ENCODE results near the gene ALDH4A1. TPM values are rescaled to one million over a fixed set of nuclear protein-coding genes. Genes with fewer than 3 reads are reported as not detected.
"Not testable (repeated sequence)": the region's sequence is repeated elsewhere in the genome, so short reads cannot be mapped to it uniquely, and the experiment has no call there.

ALDH4A1 gene
- total and polyA plus RNA-seq, 2 experiments from 2014 or later: 11.3 to 33.8 TPM

DNA sequence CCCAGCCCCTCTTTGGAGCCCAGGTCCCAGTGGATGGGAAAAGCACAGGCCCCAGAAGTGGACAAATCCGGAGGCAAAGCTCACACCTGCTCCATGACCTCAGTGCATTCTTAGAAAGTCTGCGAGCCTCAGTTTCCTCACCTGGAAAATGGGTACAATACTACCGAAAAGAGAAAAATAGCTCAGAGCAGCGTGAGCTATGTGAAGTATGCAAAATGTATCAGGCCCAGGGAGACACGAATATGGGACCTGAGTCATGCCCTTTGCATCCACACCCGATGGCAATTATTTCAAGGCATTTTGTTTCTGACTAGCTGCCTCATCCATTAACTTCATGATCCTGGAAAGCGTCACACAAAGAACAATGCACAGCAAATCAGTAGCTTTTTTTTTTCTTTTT, 9.2 kb downstream of the ALDH4A1 start (continued):
- TF ChIP-seq, protein P1, sequence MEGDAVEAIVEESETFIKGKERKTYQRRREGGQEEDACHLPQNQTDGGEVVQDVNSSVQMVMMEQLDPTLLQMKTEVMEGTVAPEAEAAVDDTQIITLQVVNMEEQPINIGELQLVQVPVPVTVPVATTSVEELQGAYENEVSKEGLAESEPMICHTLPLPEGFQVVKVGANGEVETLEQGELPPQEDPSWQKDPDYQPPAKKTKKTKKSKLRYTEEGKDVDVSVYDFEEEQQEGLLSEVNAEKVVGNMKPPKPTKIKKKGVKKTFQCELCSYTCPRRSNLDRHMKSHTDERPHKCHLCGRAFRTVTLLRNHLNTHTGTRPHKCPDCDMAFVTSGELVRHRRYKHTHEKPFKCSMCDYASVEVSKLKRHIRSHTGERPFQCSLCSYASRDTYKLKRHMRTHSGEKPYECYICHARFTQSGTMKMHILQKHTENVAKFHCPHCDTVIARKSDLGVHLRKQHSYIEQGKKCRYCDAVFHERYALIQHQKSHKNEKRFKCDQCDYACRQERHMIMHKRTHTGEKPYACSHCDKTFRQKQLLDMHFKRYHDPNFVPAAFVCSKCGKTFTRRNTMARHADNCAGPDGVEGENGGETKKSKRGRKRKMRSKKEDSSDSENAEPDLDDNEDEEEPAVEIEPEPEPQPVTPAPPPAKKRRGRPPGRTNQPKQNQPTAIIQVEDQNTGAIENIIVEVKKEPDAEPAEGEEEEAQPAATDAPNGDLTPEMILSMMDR (conservative IDR thresholded peaks at IDR 0.05; ENCODE audit: low read depth in 2 of 2): no peak
- TF ChIP-seq STAT1 (IDR thresholded peaks at IDR 0.05; ENCODE audit: unreplicated experiment) (no peak), JUNB (IDR thresholded peaks at IDR 0.05; ENCODE audit: unreplicated experiment) (no peak), POLR2AphosphoS5 (IDR thresholded peaks at IDR 0.05; ENCODE audit: low read depth) (no peak), EZH2phosphoT487 (IDR thresholded peaks at IDR 0.05; ENCODE audit: unreplicated experiment) (no peak)
- TF ChIP-seq, protein P2, sequence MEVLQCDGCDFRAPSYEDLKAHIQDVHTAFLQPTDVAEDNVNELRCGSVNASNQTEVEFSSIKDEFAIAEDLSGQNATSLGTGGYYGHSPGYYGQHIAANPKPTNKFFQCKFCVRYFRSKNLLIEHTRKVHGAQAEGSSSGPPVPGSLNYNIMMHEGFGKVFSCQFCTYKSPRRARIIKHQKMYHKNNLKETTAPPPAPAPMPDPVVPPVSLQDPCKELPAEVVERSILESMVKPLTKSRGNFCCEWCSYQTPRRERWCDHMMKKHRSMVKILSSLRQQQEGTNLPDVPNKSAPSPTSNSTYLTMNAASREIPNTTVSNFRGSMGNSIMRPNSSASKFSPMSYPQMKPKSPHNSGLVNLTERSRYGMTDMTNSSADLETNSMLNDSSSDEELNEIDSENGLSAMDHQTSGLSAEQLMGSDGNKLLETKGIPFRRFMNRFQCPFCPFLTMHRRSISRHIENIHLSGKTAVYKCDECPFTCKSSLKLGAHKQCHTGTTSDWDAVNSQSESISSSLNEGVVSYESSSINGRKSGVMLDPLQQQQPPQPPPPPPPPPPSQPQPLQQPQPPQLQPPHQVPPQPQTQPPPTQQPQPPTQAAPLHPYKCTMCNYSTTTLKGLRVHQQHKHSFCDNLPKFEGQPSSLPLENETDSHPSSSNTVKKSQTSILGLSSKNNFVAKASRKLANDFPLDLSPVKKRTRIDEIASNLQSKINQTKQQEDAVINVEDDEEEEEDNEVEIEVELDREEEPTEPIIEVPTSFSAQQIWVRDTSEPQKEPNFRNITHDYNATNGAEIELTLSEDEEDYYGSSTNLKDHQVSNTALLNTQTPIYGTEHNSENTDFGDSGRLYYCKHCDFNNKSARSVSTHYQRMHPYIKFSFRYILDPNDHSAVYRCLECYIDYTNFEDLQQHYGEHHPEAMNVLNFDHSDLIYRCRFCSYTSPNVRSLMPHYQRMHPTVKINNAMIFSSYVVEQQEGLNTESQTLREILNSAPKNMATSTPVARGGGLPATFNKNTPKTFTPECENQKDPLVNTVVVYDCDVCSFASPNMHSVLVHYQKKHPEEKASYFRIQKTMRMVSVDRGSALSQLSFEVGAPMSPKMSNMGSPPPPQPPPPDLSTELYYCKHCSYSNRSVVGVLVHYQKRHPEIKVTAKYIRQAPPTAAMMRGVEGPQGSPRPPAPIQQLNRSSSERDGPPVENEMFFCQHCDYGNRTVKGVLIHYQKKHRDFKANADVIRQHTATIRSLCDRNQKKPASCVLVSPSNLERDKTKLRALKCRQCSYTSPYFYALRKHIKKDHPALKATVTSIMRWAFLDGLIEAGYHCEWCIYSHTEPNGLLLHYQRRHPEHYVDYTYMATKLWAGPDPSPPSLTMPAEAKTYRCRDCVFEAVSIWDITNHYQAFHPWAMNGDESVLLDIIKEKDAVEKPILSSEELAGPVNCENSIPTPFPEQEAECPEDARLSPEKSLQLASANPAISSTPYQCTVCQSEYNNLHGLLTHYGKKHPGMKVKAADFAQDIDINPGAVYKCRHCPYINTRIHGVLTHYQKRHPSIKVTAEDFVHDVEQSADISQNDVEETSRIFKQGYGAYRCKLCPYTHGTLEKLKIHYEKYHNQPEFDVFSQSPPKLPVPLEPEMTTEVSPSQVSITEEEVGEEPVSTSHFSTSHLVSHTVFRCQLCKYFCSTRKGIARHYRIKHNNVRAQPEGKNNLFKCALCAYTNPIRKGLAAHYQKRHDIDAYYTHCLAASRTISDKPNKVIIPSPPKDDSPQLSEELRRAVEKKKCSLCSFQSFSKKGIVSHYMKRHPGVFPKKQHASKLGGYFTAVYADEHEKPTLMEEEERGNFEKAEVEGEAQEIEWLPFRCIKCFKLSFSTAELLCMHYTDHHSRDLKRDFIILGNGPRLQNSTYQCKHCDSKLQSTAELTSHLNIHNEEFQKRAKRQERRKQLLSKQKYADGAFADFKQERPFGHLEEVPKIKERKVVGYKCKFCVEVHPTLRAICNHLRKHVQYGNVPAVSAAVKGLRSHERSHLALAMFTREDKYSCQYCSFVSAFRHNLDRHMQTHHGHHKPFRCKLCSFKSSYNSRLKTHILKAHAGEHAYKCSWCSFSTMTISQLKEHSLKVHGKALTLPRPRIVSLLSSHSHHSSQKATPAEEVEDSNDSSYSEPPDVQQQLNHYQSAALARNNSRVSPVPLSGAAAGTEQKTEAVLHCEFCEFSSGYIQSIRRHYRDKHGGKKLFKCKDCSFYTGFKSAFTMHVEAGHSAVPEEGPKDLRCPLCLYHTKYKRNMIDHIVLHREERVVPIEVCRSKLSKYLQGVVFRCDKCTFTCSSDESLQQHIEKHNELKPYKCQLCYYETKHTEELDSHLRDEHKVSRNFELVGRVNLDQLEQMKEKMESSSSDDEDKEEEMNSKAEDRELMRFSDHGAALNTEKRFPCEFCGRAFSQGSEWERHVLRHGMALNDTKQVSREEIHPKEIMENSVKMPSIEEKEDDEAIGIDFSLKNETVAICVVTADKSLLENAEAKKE (CRISPR knock-in tag; IDR thresholded peaks at IDR 0.05): no peak

DNA sequence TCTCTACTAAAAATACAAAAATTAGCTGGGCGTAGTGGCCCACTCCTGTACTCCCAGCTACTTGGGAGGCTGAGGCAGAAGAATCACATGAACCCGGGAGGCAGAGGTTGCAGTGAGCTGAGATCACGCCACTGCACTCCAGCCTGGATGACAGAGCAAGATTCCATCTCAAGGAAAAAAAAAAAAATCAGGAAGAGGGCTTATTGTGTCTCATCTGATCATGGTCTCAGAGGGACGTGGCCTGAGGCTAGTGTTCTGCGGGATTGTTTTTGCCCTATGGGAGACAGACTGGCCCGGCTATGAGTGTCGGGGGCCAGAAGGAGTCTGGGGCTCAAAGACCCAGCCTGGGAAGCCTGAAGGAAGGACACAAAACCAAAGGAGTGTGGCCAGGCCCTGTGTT, 10.5 kb downstream of the ALDH4A1 start:
- peak overlapping the region; percentile 66; the same call in 1 of the 2 replicates for H3K27ac Mint-ChIP-seq
- not testable (repeated sequence) for H3K27me3 Mint-ChIP-seq (ENCODE audit: insufficient read depth, low read depth, poor library complexity); H3K9me2 ChIP-seq (ENCODE audit: insufficient read depth); DNase-seq (ENCODE audit: low spot score); H3K27me3 ChIP-seq (ENCODE audit: insufficient read depth); H2AFZ ChIP-seq; ATAC-seq; H3K36me3 ChIP-seq (ENCODE audit: insufficient read depth); H3F3A ChIP-seq (replicated peaks; ENCODE audit: low read depth); H3K4me3 Mint-ChIP-seq; H3K79me2 ChIP-seq (replicated peaks; ENCODE audit: insufficient read depth); H3K4me2 ChIP-seq; H3K4me3 ChIP-seq; H3K4me1 Mint-ChIP-seq; H3K27ac ChIP-seq (ENCODE audit: low read depth); H3K36me3 Mint-ChIP-seq (ENCODE audit: low read depth); H4K20me1 ChIP-seq (replicated peaks; ENCODE audit: insufficient read depth); H3K9me3 Mint-ChIP-seq; H3K4me1 ChIP-seq (ENCODE audit: insufficient read depth)
